HFF-Myc (cell line): ENCODE measurements around the gene DMD.

Experiments used
- DNase-seq: peaks from one replicate; pipeline ENCODE4 v3.0.0-alpha.2; 2011; ENCODE audit warnings: low read depth; ENCODE audit errors: extremely low read depth
- H3K4me3 ChIP-seq: replicated peaks from 2 replicates; pipeline ENCODE4 v1.5.1; 2011; ENCODE audit warnings: low read depth, mild to moderate bottlenecking, control low read depth, low read length
- TF ChIP-seq, protein P1 (sequence below): IDR thresholded peaks from 2 replicates; pipeline ENCODE4 v1.5.1; 2012; ENCODE audit warnings: mild to moderate bottlenecking, low read depth, low read length, control low read depth; ENCODE audit errors: missing control alignments

The DMD gene

DNA sequence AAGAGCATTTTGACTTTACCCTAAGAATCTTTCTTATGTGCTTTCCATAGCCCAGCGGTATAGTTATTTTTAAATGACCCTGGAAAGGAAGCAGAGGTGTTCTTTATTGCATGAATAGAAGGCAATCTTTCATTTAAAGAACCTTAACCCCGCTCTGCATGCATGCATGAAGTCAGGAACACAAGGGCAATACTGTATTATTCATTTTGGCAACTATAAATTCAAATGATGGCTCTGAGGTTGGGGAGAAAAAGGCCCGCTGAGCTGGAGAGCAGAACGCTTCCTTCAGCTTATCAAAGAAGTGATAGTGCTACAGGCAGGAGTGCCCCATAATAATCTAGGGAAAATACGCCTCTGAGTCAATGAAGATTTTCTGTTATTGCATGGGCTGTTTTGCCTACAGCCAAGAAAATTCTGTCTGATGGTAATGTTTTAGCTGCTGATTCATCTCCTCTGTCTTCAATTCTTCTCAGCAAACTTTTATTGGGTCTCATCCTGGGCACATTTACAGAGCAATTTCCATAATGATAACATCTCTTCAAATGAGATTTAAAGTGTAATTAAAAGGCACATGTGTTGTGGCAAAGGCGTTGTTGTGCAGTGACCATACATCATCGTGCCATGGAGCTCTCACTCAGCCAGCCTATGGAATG is 1687.3 kb downstream of the DMD start:
- DNase-seq: no peak
- TF ChIP-seq, protein P1, sequence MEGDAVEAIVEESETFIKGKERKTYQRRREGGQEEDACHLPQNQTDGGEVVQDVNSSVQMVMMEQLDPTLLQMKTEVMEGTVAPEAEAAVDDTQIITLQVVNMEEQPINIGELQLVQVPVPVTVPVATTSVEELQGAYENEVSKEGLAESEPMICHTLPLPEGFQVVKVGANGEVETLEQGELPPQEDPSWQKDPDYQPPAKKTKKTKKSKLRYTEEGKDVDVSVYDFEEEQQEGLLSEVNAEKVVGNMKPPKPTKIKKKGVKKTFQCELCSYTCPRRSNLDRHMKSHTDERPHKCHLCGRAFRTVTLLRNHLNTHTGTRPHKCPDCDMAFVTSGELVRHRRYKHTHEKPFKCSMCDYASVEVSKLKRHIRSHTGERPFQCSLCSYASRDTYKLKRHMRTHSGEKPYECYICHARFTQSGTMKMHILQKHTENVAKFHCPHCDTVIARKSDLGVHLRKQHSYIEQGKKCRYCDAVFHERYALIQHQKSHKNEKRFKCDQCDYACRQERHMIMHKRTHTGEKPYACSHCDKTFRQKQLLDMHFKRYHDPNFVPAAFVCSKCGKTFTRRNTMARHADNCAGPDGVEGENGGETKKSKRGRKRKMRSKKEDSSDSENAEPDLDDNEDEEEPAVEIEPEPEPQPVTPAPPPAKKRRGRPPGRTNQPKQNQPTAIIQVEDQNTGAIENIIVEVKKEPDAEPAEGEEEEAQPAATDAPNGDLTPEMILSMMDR: no peak
- H3K4me3 ChIP-seq: no peak overlapping the region

DNA sequence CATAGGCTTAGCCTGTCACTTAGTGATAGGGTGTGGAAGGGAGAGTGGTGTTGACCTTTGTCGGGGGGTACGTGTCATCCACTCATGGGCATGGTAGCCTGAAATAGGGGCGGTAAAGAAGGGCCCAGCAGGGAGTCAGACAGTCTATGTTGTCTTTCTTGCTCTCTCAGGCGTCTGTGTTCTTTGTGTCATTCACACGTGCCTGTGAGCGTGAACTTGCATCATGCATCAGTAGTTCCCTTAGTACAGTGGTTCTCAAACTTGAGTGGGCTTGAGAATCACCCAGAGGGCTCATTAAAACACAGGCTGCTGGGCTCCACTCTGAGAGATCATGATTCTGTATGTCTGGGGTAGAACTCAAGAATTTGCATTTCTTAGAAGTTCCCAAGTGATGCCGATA is 1688.6 kb downstream of the DMD start:
- TF ChIP-seq, protein P1: no peak
- H3K4me3 ChIP-seq: no peak overlapping the region
- no peak for DNase-seq

DNA sequence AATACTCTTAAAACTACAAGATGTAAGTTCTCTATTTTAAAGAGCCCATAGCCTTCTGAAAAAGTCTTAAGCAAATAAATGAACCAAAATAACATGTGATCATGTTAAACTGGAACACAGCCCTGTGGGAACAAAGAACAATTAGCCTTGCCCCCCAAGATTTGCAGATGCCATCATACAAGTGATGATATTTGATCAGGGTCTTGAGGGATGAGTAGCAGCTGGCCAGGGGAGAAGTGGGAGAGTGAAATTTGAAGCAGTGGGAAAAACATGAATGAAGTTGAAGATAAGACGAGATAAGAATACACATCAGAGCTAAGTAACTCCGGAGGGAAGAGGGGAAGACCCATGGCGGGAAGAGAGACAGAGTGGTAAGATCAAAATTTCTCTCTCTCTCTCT is 1689.4 kb downstream of the DMD start:
- TF ChIP-seq, protein P1: no peak
- no peak overlapping the region for H3K4me3 ChIP-seq
- DNase-seq: no peak

DNA sequence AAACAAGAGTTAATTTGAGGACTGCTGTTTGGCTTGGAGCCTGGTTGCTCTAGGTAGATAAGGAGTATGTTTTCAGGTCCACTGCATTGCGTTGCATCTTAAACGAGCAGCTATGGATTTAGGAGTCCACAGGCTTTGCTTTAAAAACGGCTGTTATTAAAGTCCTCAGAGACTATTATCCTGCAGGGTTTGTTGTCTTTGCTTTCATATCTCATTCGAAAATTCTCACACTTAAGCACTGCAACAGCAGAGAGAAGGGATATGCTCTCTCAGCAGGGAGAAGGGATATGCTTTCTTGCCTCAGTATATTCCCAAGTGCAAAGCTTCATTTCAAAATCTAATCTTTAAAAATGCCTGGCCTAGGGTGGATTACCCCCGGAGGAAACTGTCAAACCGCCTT is 1694.8 kb downstream of the DMD start:
- H3K4me3 ChIP-seq: no peak overlapping the region
- no peak for DNase-seq
- TF ChIP-seq, protein P1: no peak

DNA sequence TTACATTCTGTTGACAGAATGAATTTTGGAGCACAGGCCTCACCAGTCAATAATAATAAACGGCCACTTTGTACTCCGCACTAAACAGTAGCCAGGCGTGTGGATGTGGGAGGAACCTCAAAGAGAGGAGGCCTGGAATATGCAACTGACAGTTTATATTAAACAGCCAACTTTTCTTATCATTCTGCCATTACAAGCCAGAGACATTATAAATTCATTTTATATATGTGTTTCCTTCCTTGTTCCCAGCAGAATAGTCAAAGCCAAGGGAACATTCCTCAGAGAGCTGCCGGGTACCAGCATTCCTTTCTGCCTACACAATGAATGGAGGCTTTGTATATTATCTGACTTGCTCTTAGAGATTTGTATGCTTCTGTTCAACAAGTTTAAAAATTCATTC is 1703.0 kb downstream of the DMD start:
- TF ChIP-seq, protein P1: no peak
- DNase-seq: no peak
- no peak overlapping the region for H3K4me3 ChIP-seq

DNA sequence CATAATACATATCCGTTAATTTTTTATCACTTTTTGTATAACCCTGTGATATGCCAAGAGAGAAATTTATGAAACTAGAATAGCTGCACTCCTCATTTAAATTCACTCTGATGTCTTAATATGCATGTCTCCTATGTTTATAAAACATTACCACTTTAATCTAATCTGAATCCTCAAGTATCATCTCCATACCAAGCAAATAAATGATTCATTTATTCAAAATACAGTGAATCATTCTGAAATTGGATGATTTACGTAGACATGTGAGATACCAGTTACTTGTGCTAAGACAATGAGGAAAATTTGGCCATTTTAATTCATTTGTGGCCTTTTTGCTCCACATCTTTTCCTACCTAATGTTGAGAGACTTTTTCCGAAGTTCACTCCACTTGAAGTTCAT is 1704.4 kb downstream of the DMD start:
- H3K4me3 ChIP-seq: no peak overlapping the region
- DNase-seq: no peak
- TF ChIP-seq, protein P1: no peak

DNA sequence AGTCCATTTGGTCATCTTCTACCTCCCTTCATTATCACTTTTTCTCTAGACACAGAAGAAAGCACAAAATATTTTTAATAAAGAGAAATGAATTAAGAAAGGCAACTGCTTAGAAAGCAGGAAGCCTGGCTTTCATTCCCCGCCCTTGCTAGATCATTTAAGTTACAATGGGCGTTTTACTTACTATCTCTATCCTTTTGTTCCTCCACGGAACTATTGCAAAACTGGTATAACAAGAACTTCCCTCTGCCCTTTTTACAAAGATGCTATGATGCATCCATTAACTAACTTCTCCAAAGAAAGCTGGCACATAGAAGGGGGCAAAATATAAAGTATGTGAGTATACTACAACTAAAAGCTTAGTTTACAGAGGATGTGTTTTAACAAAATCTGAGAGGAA is 1705.0 kb downstream of the DMD start:
- no peak overlapping the region for H3K4me3 ChIP-seq
- DNase-seq: no peak
- TF ChIP-seq, protein P1: no peak
